Hepatocyte (in vitro differentiated cells): Measurements from ENCODE around the gene MET.

ENCODE experiments used
- EZH2 ChIP-seq: fragments of 200-600 bp; sonication (generic); IDR thresholded peaks from 2 replicates; pipeline ENCODE4 v1.6.1; 2016; ENCODE audit warnings: antibody characterized with exemption, mild to moderate bottlenecking, borderline replicate concordance
- TF ChIP-seq, protein P1 (sequence below): fragments of 200-600 bp; sonication (generic); IDR thresholded peaks from 2 replicates; pipeline ENCODE4 v1.5.1; 2016; ENCODE audit warnings: antibody characterized with exemption, mild to moderate bottlenecking; ENCODE audit not compliant: poor library complexity

DNA sequence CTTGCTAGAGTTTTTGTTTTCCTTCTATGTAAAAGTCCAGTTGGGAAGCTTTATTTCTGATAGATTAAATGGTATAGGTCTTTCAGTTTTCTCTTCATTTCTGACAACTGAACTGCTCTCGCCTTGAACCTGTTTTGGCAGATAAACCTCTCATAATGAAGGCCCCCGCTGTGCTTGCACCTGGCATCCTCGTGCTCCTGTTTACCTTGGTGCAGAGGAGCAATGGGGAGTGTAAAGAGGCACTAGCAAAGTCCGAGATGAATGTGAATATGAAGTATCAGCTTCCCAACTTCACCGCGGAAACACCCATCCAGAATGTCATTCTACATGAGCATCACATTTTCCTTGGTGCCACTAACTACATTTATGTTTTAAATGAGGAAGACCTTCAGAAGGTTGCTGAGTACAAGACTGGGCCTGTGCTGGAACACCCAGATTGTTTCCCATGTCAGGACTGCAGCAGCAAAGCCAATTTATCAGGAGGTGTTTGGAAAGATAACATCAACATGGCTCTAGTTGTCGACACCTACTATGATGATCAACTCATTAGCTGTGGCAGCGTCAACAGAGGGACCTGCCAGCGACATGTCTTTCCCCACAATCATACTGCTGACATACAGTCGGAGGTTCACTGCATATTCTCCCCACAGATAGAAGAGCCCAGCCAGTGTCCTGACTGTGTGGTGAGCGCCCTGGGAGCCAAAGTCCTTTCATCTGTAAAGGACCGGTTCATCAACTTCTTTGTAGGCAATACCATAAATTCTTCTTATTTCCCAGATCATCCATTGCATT, 27.1 kb downstream of the MET start:
- no peak for TF ChIP-seq EZH2
- TF ChIP-seq, protein P1, sequence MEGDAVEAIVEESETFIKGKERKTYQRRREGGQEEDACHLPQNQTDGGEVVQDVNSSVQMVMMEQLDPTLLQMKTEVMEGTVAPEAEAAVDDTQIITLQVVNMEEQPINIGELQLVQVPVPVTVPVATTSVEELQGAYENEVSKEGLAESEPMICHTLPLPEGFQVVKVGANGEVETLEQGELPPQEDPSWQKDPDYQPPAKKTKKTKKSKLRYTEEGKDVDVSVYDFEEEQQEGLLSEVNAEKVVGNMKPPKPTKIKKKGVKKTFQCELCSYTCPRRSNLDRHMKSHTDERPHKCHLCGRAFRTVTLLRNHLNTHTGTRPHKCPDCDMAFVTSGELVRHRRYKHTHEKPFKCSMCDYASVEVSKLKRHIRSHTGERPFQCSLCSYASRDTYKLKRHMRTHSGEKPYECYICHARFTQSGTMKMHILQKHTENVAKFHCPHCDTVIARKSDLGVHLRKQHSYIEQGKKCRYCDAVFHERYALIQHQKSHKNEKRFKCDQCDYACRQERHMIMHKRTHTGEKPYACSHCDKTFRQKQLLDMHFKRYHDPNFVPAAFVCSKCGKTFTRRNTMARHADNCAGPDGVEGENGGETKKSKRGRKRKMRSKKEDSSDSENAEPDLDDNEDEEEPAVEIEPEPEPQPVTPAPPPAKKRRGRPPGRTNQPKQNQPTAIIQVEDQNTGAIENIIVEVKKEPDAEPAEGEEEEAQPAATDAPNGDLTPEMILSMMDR: no peak
